NCI-H146 (cell line): Measurements from ENCODE around the gene CTSH.
A peak's percentile ranks its signal among the peaks of the same experiment; 100 is the strongest.
"Not testable (repeated sequence)": the region's sequence is repeated elsewhere in the genome, so short reads cannot be mapped to it uniquely, and the experiment has no call there.

Experiments used
- DNase-seq: peaks from one replicate; lab custom pipeline; 2025; lab: John Stamatoyannopoulos, UW

CTSH gene

DNA sequence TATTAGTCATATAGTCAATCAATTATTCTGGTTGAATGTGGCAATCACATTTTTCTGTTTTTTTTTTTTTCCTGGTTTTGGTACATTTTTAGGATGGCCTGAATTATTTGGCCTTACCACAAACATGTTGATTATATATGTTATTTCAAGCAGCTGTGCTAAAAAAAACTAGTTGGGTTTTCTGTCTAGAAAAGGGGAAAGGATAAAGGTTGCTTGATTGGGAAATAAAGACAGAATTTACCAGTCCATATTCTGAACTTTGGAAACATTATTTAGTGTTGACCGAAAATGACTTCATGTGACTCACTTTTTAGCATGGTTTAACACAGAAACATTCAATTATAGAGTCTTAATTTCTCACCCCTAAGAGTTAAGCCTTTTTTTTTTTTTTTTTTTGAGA is 64.0 kb downstream of the CTSH start:
- DNase-seq: no peak

DNA sequence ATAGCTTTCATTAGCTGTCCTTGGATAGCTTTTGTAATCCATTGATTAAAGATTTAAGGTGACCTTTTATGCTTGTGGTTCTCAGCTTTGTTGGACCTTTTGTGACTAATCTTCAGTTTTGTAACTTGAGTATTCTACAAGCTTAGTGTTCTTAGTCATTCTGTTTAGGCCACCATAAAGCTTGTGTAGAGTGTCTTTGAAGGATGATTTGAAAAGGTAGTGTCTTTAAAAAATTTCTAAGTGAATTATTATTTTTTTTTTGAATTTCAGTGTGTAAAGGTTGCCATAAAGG is 64.7 kb downstream of the CTSH start:
- DNase-seq: no peak

GRCh38 chr15:78879517-78880241 is 65.2 kb downstream of the CTSH start:
- no peak for DNase-seq

DNA sequence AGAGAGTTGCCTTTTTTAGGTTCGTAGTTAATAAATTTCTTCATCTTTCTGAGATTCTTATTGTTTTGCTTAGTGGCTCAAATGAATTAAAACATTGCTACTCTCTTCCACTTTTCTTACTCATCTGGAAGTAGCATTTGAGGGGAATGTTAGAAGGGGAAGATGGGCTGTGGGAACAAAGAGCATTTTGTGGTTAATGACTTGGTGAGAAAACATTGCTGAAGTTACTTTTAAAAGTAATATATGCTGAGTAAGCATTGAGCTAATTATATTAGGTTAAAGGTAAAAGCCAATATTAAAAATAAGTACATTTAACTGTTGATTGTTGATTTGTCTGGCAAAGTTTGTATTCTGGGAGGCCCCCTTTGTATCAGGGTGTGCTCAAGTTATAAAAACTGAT is 66.5 kb downstream of the CTSH start:
- no peak for DNase-seq

DNA sequence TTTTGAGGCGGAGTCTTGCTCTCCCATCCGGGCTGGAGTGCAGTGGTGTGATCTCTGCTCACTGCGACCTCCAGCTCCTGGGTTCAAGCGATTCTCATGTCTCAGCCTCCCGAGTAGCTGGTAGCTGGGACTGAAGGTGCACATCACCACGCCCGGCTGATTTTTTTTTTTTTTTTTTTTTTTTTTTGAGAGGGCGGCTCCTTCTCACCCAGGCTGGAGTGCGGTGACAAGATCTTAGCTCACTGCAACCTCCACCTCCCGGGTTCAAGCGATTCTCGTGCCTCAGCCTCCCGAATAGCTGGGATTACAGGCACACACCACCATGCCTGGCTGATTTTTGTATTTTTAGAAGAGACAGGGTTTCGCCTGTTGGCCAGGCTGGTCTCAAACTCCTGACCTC is 67.9 kb downstream of the CTSH start:
- DNase-seq: not testable (repeated sequence)

DNA sequence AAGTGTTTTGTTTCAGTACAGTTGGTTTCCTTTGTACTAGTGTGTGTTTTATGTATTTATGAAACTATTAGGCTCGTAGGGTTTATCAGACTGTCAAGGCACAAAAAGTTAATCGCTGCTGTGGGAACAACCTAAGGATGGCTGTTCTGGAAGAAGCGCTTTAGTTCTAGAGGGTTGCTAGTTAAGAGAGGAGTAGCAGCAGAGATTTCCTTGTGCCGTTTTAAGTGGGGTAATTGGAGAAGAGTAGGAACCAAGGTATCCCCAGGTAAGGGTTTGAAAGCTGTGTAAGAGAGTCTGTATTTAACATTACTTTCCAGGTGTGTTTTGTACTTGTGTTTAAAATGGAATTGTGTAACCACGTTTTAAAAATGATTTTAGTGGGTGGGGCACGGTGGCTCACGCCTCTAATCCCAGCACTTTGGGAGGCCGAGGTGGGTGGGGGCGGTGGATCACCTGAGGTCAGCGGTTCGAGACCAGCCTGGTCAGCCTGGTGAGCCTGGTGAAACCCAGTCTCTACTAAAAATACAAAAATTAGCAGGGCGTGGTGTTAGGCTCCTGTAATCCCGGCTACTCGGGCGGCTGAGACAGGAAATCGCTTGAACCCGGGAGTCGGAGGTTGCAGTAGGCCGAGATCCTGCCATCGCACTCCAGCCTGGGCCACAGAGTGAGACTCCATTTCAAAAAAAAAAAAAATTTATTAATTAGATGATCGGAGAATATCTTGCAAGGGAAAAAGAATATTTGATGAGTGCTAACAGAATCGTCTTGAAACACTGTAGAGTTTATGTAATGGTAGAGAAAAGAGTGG is 69.5 kb downstream of the CTSH start:
- no peak for DNase-seq

GRCh38 chr15:78873793-78874765 is 70.8 kb downstream of the CTSH start:
- no peak for DNase-seq

- peak; percentile 92 for DNase-seq
These were observed 71.7 kb downstream of the CTSH start for GRCh38 chr15:78872972-78873792.

- peak; percentile 89 for DNase-seq
These were observed 72.5 kb downstream of the CTSH start, which contains the start of gene MORF4L1 for GRCh38 chr15:78872155-78872971. Gene MORF4L1, plus strand, starts transcription at chr15:78872890. Its CDS starts 128 bp downstream, at chr15:78873018.

DNA sequence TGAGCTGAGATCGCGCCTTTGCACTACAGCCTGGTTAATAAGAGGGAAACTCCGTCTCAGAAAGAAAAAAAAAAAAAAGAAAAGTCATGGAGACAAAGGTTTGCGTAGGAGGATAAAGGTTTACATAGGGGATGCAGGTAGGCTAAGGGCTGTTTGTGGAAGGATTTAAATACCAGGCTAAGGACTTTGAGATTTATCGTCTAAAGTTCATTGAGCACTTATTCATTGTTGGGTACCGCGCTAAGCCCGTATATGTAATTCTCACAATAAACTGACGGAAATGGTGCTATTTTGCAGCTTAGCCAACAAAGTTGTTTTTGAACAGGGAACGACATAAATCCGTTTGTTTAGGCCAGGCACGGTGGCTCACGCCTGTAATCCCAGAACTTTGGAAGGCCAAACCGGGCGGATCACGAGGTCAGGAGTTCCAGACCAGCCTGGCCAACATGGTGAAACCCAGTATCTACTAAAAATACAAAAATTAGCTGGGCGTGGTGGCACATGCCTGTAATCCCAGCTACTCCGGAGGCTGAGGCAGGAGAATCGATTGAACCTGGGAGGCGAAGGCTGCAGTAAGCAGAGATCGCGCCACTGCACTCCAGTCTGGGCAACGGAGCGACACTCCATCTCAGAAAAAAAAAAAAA is 73.2 kb downstream of the CTSH start:
- DNase-seq: not testable (repeated sequence)
